SK-N-SH (cell line): ENCODE data around the gene TCHP. TPM values are rescaled to one million over a fixed set of nuclear protein-coding genes. Genes with fewer than 3 reads are reported as not detected.

Source experiments
- CTCF ChIA-PET: fragments of 300-600, 350-600 bp; formaldehyde crosslinking; extraction: SDS; loops from one replicate; lab custom pipeline; 2021; lab: Yijun Ruan, JAX
- POLR2A ChIA-PET: fragments of 350-600 bp; sonication (Branson Sonifier 250); formaldehyde crosslinking; extraction: SDS; loops from one replicate; lab custom pipeline; 2020; ENCODE audit warnings: antibody characterized with exemption, inconsistent platforms; lab: Yijun Ruan, JAX
- DNase-seq: peaks from one replicate; pipeline ENCODE4 v3.0.0; 2012
- H2AFZ ChIP-seq: fragments of 200-600 bp; sonication (generic); 2 replicates; pipeline ENCODE4 v1.8.1; 2016; ENCODE audit warnings: antibody characterized with exemption, mild to moderate bottlenecking, low read depth
- H3F3A ChIP-seq: fragments of 200-600 bp; sonication (generic); replicated peaks from 2 replicates; pipeline ENCODE3; 2016; ENCODE audit warnings: antibody characterized with exemption, mild to moderate bottlenecking; ENCODE audit not compliant: insufficient read depth
- H3K27ac ChIP-seq, 2 experiments: fragments of 200-500 bp in 1 of 2; fragments of 200-600 bp in 1 of 2; sonication (Bioruptor generic) in 1 of 2; sonication (generic), shearing (Covaris generic) in 1 of 2; 2 replicates each; pipeline versions ENCODE4 v1.5.1 to v1.6.1; 2014 to 2016; ENCODE audit warnings: low read depth in 2 of 2, inconsistent platforms in 1 of 2, low read length in 1 of 2, mild to moderate bottlenecking in 1 of 2, mixed read lengths in 1 of 2
- H3K27me3 ChIP-seq: fragments of 200-600 bp; sonication (generic), shearing (Covaris generic); 2 replicates; pipeline ENCODE4 v1.6.1; 2016; ENCODE audit warnings: mixed run types; ENCODE audit not compliant: insufficient read depth
- H3K36me3 ChIP-seq, 2 experiments: fragments of 200-500 bp in 1 of 2; fragments of 200-600 bp in 1 of 2; sonication (Bioruptor generic) in 1 of 2; sonication (generic) in 1 of 2; replicated peaks in 1 of 2; 2 replicates each; pipeline versions ENCODE3 to v1.5.1; 2014 to 2016; ENCODE audit warnings: low read length in 1 of 2, mild to moderate bottlenecking in 1 of 2; ENCODE audit not compliant: insufficient read depth in 2 of 2, control insufficient read depth in 1 of 2
- H3K4me1 ChIP-seq, 2 experiments: fragments of 200-500 bp in 1 of 2; fragments of 200-600 bp in 1 of 2; sonication (Bioruptor generic) in 1 of 2; sonication (generic), shearing (Covaris generic) in 1 of 2; 2 replicates each; pipeline versions ENCODE4 v1.5.1 to v1.6.1; 2014 to 2016; ENCODE audit warnings: low read depth in 1 of 2, low read length in 1 of 2, mixed run types in 1 of 2; ENCODE audit not compliant: insufficient read depth in 2 of 2, control insufficient read depth in 1 of 2
- H3K4me2 ChIP-seq: fragments of 200-600 bp; sonication (generic), shearing (Covaris generic); 2 replicates; pipeline ENCODE4 v1.6.1; 2017; ENCODE audit warnings: mixed run types
- H3K4me3 ChIP-seq, 2 experiments: fragments of 200-500 bp in 1 of 2; fragments of 200-600 bp in 1 of 2; sonication (Bioruptor generic) in 1 of 2; sonication (generic), shearing (Covaris generic) in 1 of 2; 2 replicates each; pipeline versions ENCODE4 v1.5.1 to v1.8.1; 2014 to 2016; ENCODE audit warnings: low read depth in 2 of 2, inconsistent platforms in 1 of 2, low read length in 1 of 2, mild to moderate bottlenecking in 1 of 2, mixed read lengths in 1 of 2, moderate library complexity in 1 of 2
- H3K79me2 ChIP-seq: fragments of 200-600 bp; sonication (generic); 2 replicates; pipeline ENCODE4 v1.8.1; 2017; ENCODE audit warnings: mild to moderate bottlenecking; ENCODE audit not compliant: insufficient read depth
- H3K9ac ChIP-seq: fragments of 200-600 bp; sonication (generic); 2 replicates; pipeline ENCODE4 v1.6.1; 2017; ENCODE audit warnings: mixed run types
- H3K9me2 ChIP-seq: fragments of 200-600 bp; sonication (generic); 2 replicates; pipeline ENCODE4 v1.6.1; 2017; ENCODE audit warnings: mixed run types
- H3K9me3 ChIP-seq: fragments of 200-600 bp; sonication (generic); 2 replicates; pipeline ENCODE4 v1.6.1; 2017; ENCODE audit warnings: mixed run types, mild to moderate bottlenecking, moderate library complexity
- H4K20me1 ChIP-seq: fragments of 200-600 bp; sonication (generic); 2 replicates; pipeline ENCODE4 v1.6.1; 2017; ENCODE audit warnings: mild to moderate bottlenecking, mixed run types; ENCODE audit not compliant: insufficient read depth
- CHD2 ChIP-seq: fragments of 150-350 bp; IDR thresholded peaks from 2 replicates; pipeline ENCODE4 v1.6.1; 2018; ENCODE audit warnings: low read length; ENCODE audit not compliant: partially characterized antibody
- ELF1 ChIP-seq: IDR thresholded peaks from 2 replicates; pipeline ENCODE4 v1.4.0; 2012
- FOXJ3 ChIP-seq: sonication (generic); formaldehyde crosslinking; IDR thresholded peaks from 2 replicates; pipeline ENCODE4 v1.5.1; 2020; ENCODE audit warnings: mild to moderate bottlenecking, missing genetic modification reagents
- FOXM1 ChIP-seq: IDR thresholded peaks from 2 replicates; pipeline ENCODE4 v1.4.0; 2012; ENCODE audit warnings: low read depth, mild to moderate bottlenecking
- GABPA ChIP-seq: IDR thresholded peaks from 2 replicates; pipeline ENCODE4 v1.4.0; 2012; ENCODE audit warnings: low read depth, mild to moderate bottlenecking
- GATA2 ChIP-seq: sonication (generic); formaldehyde crosslinking; IDR thresholded peaks from 2 replicates; pipeline ENCODE4 v1.5.0; 2020; ENCODE audit warnings: mild to moderate bottlenecking, missing genetic modification reagents
- MAX ChIP-seq: IDR thresholded peaks from 2 replicates; pipeline ENCODE4 v1.4.0; 2012; ENCODE audit warnings: low read depth
- MXI1 ChIP-seq: IDR thresholded peaks from 2 replicates; pipeline ENCODE4 v1.6.1; 2012; ENCODE audit warnings: mild to moderate bottlenecking, low read depth, low read length, improper control_type of control experiment
- NRF1 ChIP-seq: IDR thresholded peaks from 2 replicates; pipeline ENCODE4 v1.6.1; 2012; ENCODE audit warnings: low read depth, mild to moderate bottlenecking, low read length
- RAD21 ChIP-seq: IDR thresholded peaks from 2 replicates; pipeline ENCODE4 v1.6.1; 2012; ENCODE audit warnings: mild to moderate bottlenecking, low read length
- REST ChIP-seq: IDR thresholded peaks from 2 replicates; pipeline ENCODE4 v1.6.1; 2012; ENCODE audit warnings: mild to moderate bottlenecking, low read depth, low read length, moderate library complexity
- SMC3 ChIP-seq: IDR thresholded peaks from 2 replicates; pipeline ENCODE4 v1.6.1; 2012; ENCODE audit warnings: low read depth, low read length, improper control_type of control experiment
- TAF1 ChIP-seq: IDR thresholded peaks from 2 replicates; pipeline ENCODE4 v1.6.1; 2012; ENCODE audit warnings: low read depth, mild to moderate bottlenecking, low read length, moderate library complexity, borderline replicate concordance
- TCF12 ChIP-seq: IDR thresholded peaks from 2 replicates; pipeline ENCODE4 v1.4.0; 2012
- TEAD4 ChIP-seq: IDR thresholded peaks from 2 replicates; pipeline ENCODE4 v1.4.0; 2012; ENCODE audit warnings: mild to moderate bottlenecking, borderline replicate concordance; ENCODE audit not compliant: insufficient read depth
- YY1 ChIP-seq: IDR thresholded peaks from 2 replicates; pipeline ENCODE4 v1.4.0; 2012; ENCODE audit warnings: low read depth, mild to moderate bottlenecking
- ZBTB33 ChIP-seq: IDR thresholded peaks from 2 replicates; pipeline ENCODE4 v1.4.0; 2012; ENCODE audit warnings: low read depth, borderline replicate concordance
- WGBS: methylation state at CpG from one replicate; pipeline ENCODE4 v1.1.6; 2017; ENCODE audit warnings: low lambda C conversion rate; 5-methylcytosine and 5-hydroxymethylcytosine counted together
- polyA plus RNA-seq, 3 experiments: library from polyadenylated mRNA; depleted of rRNA; stranded (reverse); fragments of >200 nt; gene quantifications; 2 replicates each; pipeline ENCODE4 v1.2.3, GENCODE V29; 2012

The TCHP gene
- polyA plus RNA-seq, 1 of the 3 experiments (the other 2 are of a cell fraction) = 37.3 TPM

- H3K9ac ChIP-seq = no peak overlapping the region
- no peaks in the 10 kb centered on the region; the same call in 1 of the 2 replicates for H4K20me1 ChIP-seq
- peaks cover 12% of the 10 kb centered on the region for H3F3A ChIP-seq
- WGBS = 86% methylated on average over 7 of the region's 7 CpGs
- ChIA-PET POLR2A (no interaction called here), CTCF (interaction anchor here (0.9 to 13.1 kb wide), 4 partner anchors 9 to 66 kb away, joined by 3 to 91 read pairs (median 6); no protein-coding TSS in a partner anchor)
- H3K27ac ChIP-seq = no peak overlapping the region
- peaks cover 11 to 17% of the 10 kb centered on the region in 2 experiments; a peak in 2 of 4 replicates for H3K4me1 ChIP-seq
- peak; percentile 27 for DNase-seq
- no peak overlapping the region for H3K4me3 ChIP-seq
- no peaks in the 10 kb centered on the region for H3K9me2 ChIP-seq
- H3K9me3 ChIP-seq = no peaks in the 10 kb centered on the region
- H2AFZ ChIP-seq = no peak overlapping the region
- no peaks in the 10 kb centered on the region for H3K27me3 ChIP-seq
- peaks cover 58% of the 10 kb centered on the region for H3K79me2 ChIP-seq
- H3K4me2 ChIP-seq = no peak overlapping the region
- TF ChIP-seq NRF1 (no peak), FOXM1 (no peak), ELF1 (no peak), YY1 (no peak), TCF12 (no peak), TEAD4 (no peak), GATA2 (CRISPR knock-in tag) (no peak), FOXJ3 (CRISPR knock-in tag) (no peak), REST (no peak), TAF1 (no peak)
- TF ChIP-seq, all 33 proteins: peak for 0
- H3K36me3 ChIP-seq = no peaks in the 10 kb centered on the region
Measured at GRCh38 chr12:109871668-109872314, 28.3 kb upstream of the TCHP start.

- Histone ChIP-seq H3K4me2 (no peak overlapping the region), H3K4me3 (no peak overlapping the region), H3K9me3 (no peaks in the 10 kb centered on the region), H3K9ac (no peak overlapping the region), H3K79me2 (peaks cover 65% of the 10 kb centered on the region), H3K36me3 (no peaks in the 10 kb centered on the region), H3K27me3 (no peaks in the 10 kb centered on the region), H3F3A (peaks cover 12% of the 10 kb centered on the region), H3K4me1 (peaks cover 15 to 17% of the 10 kb centered on the region in 2 experiments; a peak in 2 of 4 replicates), H2AFZ (no peak overlapping the region), H3K27ac (no peak overlapping the region), H4K20me1 (no peaks in the 10 kb centered on the region; the same call in 1 of the 2 replicates), H3K9me2 (no peaks in the 10 kb centered on the region)
- 95% methylated on average over 6 of the region's 6 CpGs for WGBS
- ChIA-PET CTCF (interaction anchor here (2.2 to 13.1 kb wide), 2 partner anchors 19 to 68 kb away, joined by 9 to 91 read pairs; no protein-coding TSS in a partner anchor), POLR2A (no interaction called here)
- no peak for DNase-seq
- TF ChIP-seq ELF1 (no peak), TAF1 (no peak), SMC3 (no peak), CHD2 (no peak), MXI1 (no peak), MAX (no peak), GABPA (no peak), ZBTB33 (no peak), GATA2 (CRISPR knock-in tag) (no peak), REST (no peak), RAD21 (no peak)
Measured at GRCh38 chr12:109873653-109874052, 26.4 kb upstream of the TCHP start.
